22Rv1 (cell line): ENCODE results near the gene MIS18A.
"Not testable (repeated sequence)": the region's sequence is repeated elsewhere in the genome, so short reads cannot be mapped to it uniquely, and the experiment has no call there.

ENCODE experiments used
- H3K27ac ChIP-seq: fragments of 450-650 bp; 2 replicates; pipeline ENCODE4 v1.5.1; 2017
- CTCF ChIP-seq: fragments of 450-650 bp; IDR thresholded peaks from 2 replicates; pipeline ENCODE4 v1.5.1; 2017; ENCODE audit warnings: mild to moderate bottlenecking
- ZFX ChIP-seq: fragments of 450-650 bp; IDR thresholded peaks from 2 replicates; pipeline ENCODE4 v1.6.1; 2017; ENCODE audit warnings: antibody characterized with exemption, borderline replicate concordance

The MIS18A gene

GRCh38 chr21:32312326-32312725 lies 33.5 kb upstream of the MIS18A start:
- TF ChIP-seq ZFX, result no peak
- TF ChIP-seq CTCF, result no peak
- no peak overlapping the region for H3K27ac ChIP-seq

- TF ChIP-seq CTCF, result no peak
- no peak for TF ChIP-seq ZFX
- H3K27ac ChIP-seq, result no peak overlapping the region
These were observed 32.8 kb upstream of the MIS18A start for GRCh38 chr21:32311621-32312020.

- H3K27ac ChIP-seq, result not testable (repeated sequence)
These were observed 32.1 kb upstream of the MIS18A start for GRCh38 chr21:32310976-32311375.

- no peak overlapping the region for H3K27ac ChIP-seq
- TF ChIP-seq ZFX (no peak), CTCF (no peak)
These were observed 31.1 kb upstream of the MIS18A start for GRCh38 chr21:32309906-32310460.

GRCh38 chr21:32308696-32309095 lies 29.8 kb upstream of the MIS18A start:
- TF ChIP-seq CTCF, result no peak
- no peak for TF ChIP-seq ZFX
- no peak overlapping the region for H3K27ac ChIP-seq

- no peak overlapping the region for H3K27ac ChIP-seq
- TF ChIP-seq ZFX, result no peak
- TF ChIP-seq CTCF, result no peak
These were observed 28.9 kb upstream of the MIS18A start for GRCh38 chr21:32307706-32308105.

GRCh38 chr21:32306021-32306780 lies 27.4 kb upstream of the MIS18A start:
- no peak for TF ChIP-seq CTCF
- TF ChIP-seq ZFX, result no peak
- no peak overlapping the region for H3K27ac ChIP-seq
